IMR-90 (cell line): ENCODE data around the gene MTFR1L. TPM values are rescaled to one million over a fixed set of nuclear protein-coding genes. Genes with fewer than 3 reads are reported as not detected.

Source experiments
- ATAC-seq: fragments of 200-7000 bp; cut with Tn5 transposase; 2 replicates; pipeline ENCODE4 v1.9.1; 2020; ENCODE audit warnings: low read depth, mild to moderate bottlenecking, moderate library complexity
- BruUV-seq: library from RNA; stranded (reverse); fragments of 400-500 nt; replicated peaks from 2 replicates; lab custom pipeline; 2021; lab: Mats Ljungman, UMichigan
- CTCF ChIA-PET: fragments of 300-600 bp; formaldehyde crosslinking; extraction: SDS; loops from one replicate; lab custom pipeline; 2021; ENCODE audit warnings: antibody characterized with exemption; lab: Yijun Ruan, JAX
- POLR2A ChIA-PET: fragments of 300-600 bp; sonication (Branson Sonifier 250); formaldehyde crosslinking; loops from one replicate; lab custom pipeline; 2022; ENCODE audit warnings: antibody characterized with exemption; ENCODE audit not compliant: unreplicated experiment; lab: Charles Lee
- DNase-seq: peaks from one replicate; pipeline ENCODE4 v3.0.0; 2013
- H2AFZ ChIP-seq: replicated peaks from 2 replicates; pipeline ENCODE3; 2013; ENCODE audit warnings: low read length, mild to moderate bottlenecking; ENCODE audit not compliant: poor library complexity
- H2AK5ac ChIP-seq: 2 replicates; pipeline ENCODE4 v1.6.1; 2013; ENCODE audit warnings: low read depth, low read length, inconsistent platforms
- H2AK9ac ChIP-seq: replicated peaks from 2 replicates; pipeline ENCODE3; 2013; ENCODE audit warnings: mild to moderate bottlenecking, low read depth, low read length, moderate library complexity; ENCODE audit not compliant: poor library complexity
- H2BK120ac ChIP-seq: 2 replicates; pipeline ENCODE4 v1.6.1; 2013; ENCODE audit warnings: low read depth, low read length, inconsistent platforms
- H2BK15ac ChIP-seq: 3 replicates; pipeline ENCODE4 v1.6.1; 2013; ENCODE audit warnings: low read depth, low read length, inconsistent platforms
- H2BK20ac ChIP-seq: 2 replicates; pipeline ENCODE4 v1.6.1; 2013; ENCODE audit warnings: low read depth, mild to moderate bottlenecking, inconsistent platforms, low read length, moderate library complexity
- H2BK5ac ChIP-seq: 2 replicates; pipeline ENCODE4 v1.6.1; 2013; ENCODE audit warnings: mild to moderate bottlenecking, low read depth, low read length, inconsistent platforms; ENCODE audit not compliant: poor library complexity, severe bottlenecking
- H3K14ac ChIP-seq: replicated peaks from 2 replicates; pipeline ENCODE4 v1.6.1; 2013; ENCODE audit warnings: low read depth, low read length, inconsistent platforms
- H3K18ac ChIP-seq: 2 replicates; pipeline ENCODE4 v1.6.1; 2013; ENCODE audit warnings: low read depth, low read length, control low read depth
- H3K23ac ChIP-seq: 2 replicates; pipeline ENCODE4 v1.6.1; 2013; ENCODE audit warnings: low read depth, low read length, inconsistent platforms
- H3K27ac ChIP-seq: 2 replicates; pipeline ENCODE4 v1.5.1; 2013; ENCODE audit warnings: mild to moderate bottlenecking, control low read depth, low read length; ENCODE audit not compliant: insufficient read depth
- H3K27me3 ChIP-seq: 2 replicates; pipeline ENCODE4 v1.6.1; 2013; ENCODE audit warnings: low read length; ENCODE audit not compliant: control insufficient read depth, insufficient read depth
- H3K36me3 ChIP-seq: 2 replicates; pipeline ENCODE4 v1.6.1; 2013; ENCODE audit warnings: low read length, mixed read lengths; ENCODE audit not compliant: control insufficient read depth, insufficient read depth
- H3K4ac ChIP-seq: 2 replicates; pipeline ENCODE4 v1.6.1; 2013; ENCODE audit warnings: low read depth, low read length, inconsistent platforms
- H3K4me1 ChIP-seq: 2 replicates; pipeline ENCODE4 v1.6.1; 2013; ENCODE audit warnings: low read length, mixed read lengths; ENCODE audit not compliant: control insufficient read depth, insufficient read depth
- H3K4me2 ChIP-seq: 2 replicates; pipeline ENCODE4 v1.6.1; 2013; ENCODE audit warnings: low read depth, mild to moderate bottlenecking, control low read depth, low read length, moderate library complexity
- H3K4me3 ChIP-seq: 2 replicates; pipeline ENCODE4 v1.5.1; 2013; ENCODE audit warnings: low read depth, mild to moderate bottlenecking, control low read depth, low read length, moderate library complexity; ENCODE audit not compliant: insufficient read depth
- H3K56ac ChIP-seq: 2 replicates; pipeline ENCODE4 v1.6.1; 2013; ENCODE audit warnings: low read length, inconsistent platforms; ENCODE audit not compliant: insufficient read depth; ENCODE audit errors: extremely low read depth
- H3K79me1 ChIP-seq, 2 experiments: 2 replicates each; pipeline ENCODE4 v1.6.1; 2013; ENCODE audit warnings: low read length in 2 of 2, inconsistent platforms in 1 of 2, low read depth in 1 of 2
- H3K9ac ChIP-seq: 2 replicates; pipeline ENCODE4 v1.6.1; 2013; ENCODE audit warnings: low read depth, low read length, control low read depth
- H3K9me1 ChIP-seq: 2 replicates; pipeline ENCODE4 v1.6.1; 2013; ENCODE audit warnings: low read length, inconsistent platforms; ENCODE audit not compliant: insufficient read depth
- H3K9me3 ChIP-seq: 2 replicates; pipeline ENCODE4 v1.6.1; 2013; ENCODE audit warnings: low read length; ENCODE audit not compliant: control insufficient read depth, insufficient read depth
- H4K20me1 ChIP-seq: 2 replicates; pipeline ENCODE4 v1.6.1; 2013; ENCODE audit warnings: low read length, inconsistent platforms; ENCODE audit not compliant: insufficient read depth
- H4K5ac ChIP-seq: 2 replicates; pipeline ENCODE4 v1.6.1; 2013; ENCODE audit warnings: mild to moderate bottlenecking, low read depth, low read length, control low read depth
- H4K8ac ChIP-seq, 2 experiments: 2 replicates each; pipeline ENCODE4 v1.6.1; 2013; ENCODE audit warnings: low read depth in 2 of 2, low read length in 2 of 2, control low read depth in 1 of 2, inconsistent platforms in 1 of 2
- H4K91ac ChIP-seq: 2 replicates; pipeline ENCODE4 v1.6.1; 2013; ENCODE audit warnings: low read depth, low read length, inconsistent platforms; ENCODE audit not compliant: insufficient read depth
- BHLHE40 ChIP-seq: fragments of 150-350 bp; IDR thresholded peaks from 2 replicates; pipeline ENCODE4 v1.6.1; 2016; ENCODE audit warnings: mild to moderate bottlenecking, low read depth, low read length
- CHD1 ChIP-seq: IDR thresholded peaks from 2 replicates; pipeline ENCODE4 v1.6.1; 2012; ENCODE audit warnings: low read depth, low read length, improper control_type of control experiment
- NFE2L2 ChIP-seq: fragments of 150-350 bp; IDR thresholded peaks from 2 replicates; pipeline ENCODE4 v1.6.1; 2016; ENCODE audit warnings: low read depth, mild to moderate bottlenecking, low read length
- POLR2A ChIP-seq: IDR thresholded peaks from 2 replicates; pipeline ENCODE4 v1.6.1; 2012; ENCODE audit warnings: mild to moderate bottlenecking, low read depth, low read length
- RCOR1 ChIP-seq: IDR thresholded peaks from 2 replicates; pipeline ENCODE4 v1.6.1; 2012; ENCODE audit warnings: mild to moderate bottlenecking, low read length, improper control_type of control experiment; ENCODE audit not compliant: insufficient replicate concordance
- USF2 ChIP-seq: fragments of 150-350 bp; IDR thresholded peaks from 2 replicates; pipeline ENCODE4 v1.6.1; 2017; ENCODE audit warnings: mild to moderate bottlenecking, antibody characterized with exemption, low read length, low read depth
- WGBS, 2 experiments: methylation state at CpG; one replicate each; pipeline versions ENCODE4 v1.1.5 to v1.1.7; 2013; ENCODE audit warnings: missing lambda C conversion rate in 2 of 2; ENCODE audit not compliant: insufficient read length in 1 of 2; ENCODE audit errors: extremely low coverage in 2 of 2; 5-methylcytosine and 5-hydroxymethylcytosine counted together
- dilution Hi-C: fragments of 300-500 bp; cut with HindIII; formaldehyde crosslinking; loops from one replicate; pipeline ENCODE4 v1.14.3; 2018; ENCODE audit warnings: low sequenced_read_pairs; ENCODE audit not compliant: unreplicated experiment
- in situ Hi-C: fragments of 300-500 bp; cut with MboI; formaldehyde crosslinking; loops from 3 replicates; pipeline ENCODE4 v1.14.3; 2019; ENCODE audit warnings: low sequenced_read_pairs, inconsistent platforms, mixed read lengths
- intact Hi-C: fragments of 100-400 bp; cut with micrococcal nuclease; formaldehyde crosslinking; loops from 2 replicates; pipeline ENCODE4 v1.10.0; 2022
- polyA plus RNA-seq, 3 experiments: library from polyadenylated mRNA; depleted of rRNA; stranded (reverse); fragments of >200 nt; gene quantifications; 2 replicates each; pipeline ENCODE4 v1.2.3, GENCODE V29; 2012; ENCODE audit warnings: low replicate concordance in 1 of 3
- total RNA-seq: library from RNA; depleted of rRNA; stranded (reverse); fragments of >200 nt; gene quantifications from 2 replicates; pipeline ENCODE4 v1.2.3, GENCODE V29; 2012

Gene MTFR1L
- total and polyA plus RNA-seq, 2 of the 4 experiments (the other 2 are of a cell fraction) = 69.1 to 69.7 TPM

GRCh38 chr1:25871704-25872494 lies 52.1 kb downstream of the MTFR1L start:
- Histone ChIP-seq H4K20me1 (peaks cover 3% of the 10 kb centered on the region; the same call in 1 of the 2 replicates), H2AK9ac (peak overlapping the region; percentile 8), H3K4ac (no peak overlapping the region), H3K4me1 (peaks cover 18% of the 10 kb centered on the region), H4K8ac (no peak overlapping the region), H4K91ac (no peak overlapping the region), H2BK5ac (no peak overlapping the region), H3K14ac (no peak overlapping the region), H3K79me1 (peaks cover 42 to 50% of the 10 kb centered on the region in 2 experiments), H3K36me3 (peaks cover 18% of the 10 kb centered on the region), H2AFZ (peak overlapping the region; percentile 49), H3K9ac (no peak overlapping the region), H2BK15ac (no peak overlapping the region), H3K27me3 (no peaks in the 10 kb centered on the region), H3K18ac (no peak overlapping the region), H2AK5ac (0 out of 2 replicates have a peak overlapping the region, but pooled peaks have one; percentile 24), H3K56ac (no peak overlapping the region), H3K27ac (no peak overlapping the region), H3K4me2 (no peak overlapping the region), H4K5ac (no peak overlapping the region), H2BK20ac (no peak overlapping the region), H3K9me3 (no peaks in the 10 kb centered on the region), H2BK120ac (no peak overlapping the region), H3K9me1 (peaks cover 9% of the 10 kb centered on the region; the same call in 1 of the 2 replicates), H3K23ac (no peak overlapping the region), H3K4me3 (no peak overlapping the region)
- TF ChIP-seq USF2 = no peak
- no peak for TF ChIP-seq BHLHE40
- no peak for TF ChIP-seq POLR2A
- no peak for TF ChIP-seq RCOR1
- no peak for TF ChIP-seq NFE2L2
- TF ChIP-seq CHD1 = no peak
- DNase-seq (no peak), ATAC-seq (no peak)
- WGBS, 2 experiments = 100% methylated on average over 1 of the region's 9 CpGs; no CpG with 5 or more reads in 1 of the 2 experiments
- BruUV-seq = no TSS peak
- POLR2A ChIA-PET = interaction anchor here (0.6 kb wide), 1 partner anchor 184 kb away, joined by 3 read pairs; no protein-coding TSS in a partner anchor
- dilution Hi-C loops = no loop called here
- in situ Hi-C loops = no loop called here
- intact Hi-C loops = no loop called here
- CTCF ChIA-PET = interaction anchor here (0.8 kb wide), 1 partner anchor 24 kb away, joined by 3 read pairs; no protein-coding TSS in a partner anchor
